Fibroblast of pulmonary artery (primary cell): ENCODE results near the gene CDC42.

ENCODE experiments used
- DNase-seq: peaks from one replicate; pipeline ENCODE4 v3.0.0-alpha.2; 2010; ENCODE audit warnings: low read depth
- H3K4me3 ChIP-seq: replicated peaks from 2 replicates; pipeline ENCODE4 v1.5.1; 2011; ENCODE audit warnings: low read depth, mild to moderate bottlenecking, control low read depth, low read length, moderate library complexity
- CTCF ChIP-seq: IDR thresholded peaks from 2 replicates; pipeline ENCODE4 v1.5.1; 2011; ENCODE audit warnings: mild to moderate bottlenecking, control low read depth, low read length, inconsistent platforms; ENCODE audit errors: missing control alignments

The CDC42 gene

DNA sequence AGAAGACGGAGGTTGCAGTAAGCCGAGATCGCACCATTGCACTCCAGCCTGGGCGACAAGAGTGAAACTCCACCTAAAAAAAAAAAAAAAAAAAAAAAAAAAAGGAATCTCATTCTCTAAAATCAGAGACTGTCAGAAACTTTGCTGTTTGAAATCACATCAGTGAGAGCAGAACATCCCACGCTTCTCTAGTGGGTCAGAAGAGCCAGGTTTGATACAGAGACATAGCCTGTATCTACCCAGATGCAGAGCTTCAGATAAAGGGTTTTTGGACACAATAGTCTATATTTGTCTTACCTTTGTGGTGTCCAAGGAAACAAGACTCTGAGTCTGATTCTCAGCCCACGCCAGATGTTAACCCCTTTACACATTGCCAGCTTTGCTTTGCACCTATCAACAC, 31.4 kb upstream of the CDC42 start:
- DNase-seq: no peak
- no peak for TF ChIP-seq CTCF

GRCh38 chr1:22024485-22025367, 27.8 kb upstream of the CDC42 start:
- H3K4me3 ChIP-seq: peak overlapping the region; percentile 99
- DNase-seq: peak; percentile 87
- no peak for TF ChIP-seq CTCF

More for the DNA sequence above, 31.4 kb upstream of the CDC42 start:
- no peak overlapping the region for H3K4me3 ChIP-seq

DNA sequence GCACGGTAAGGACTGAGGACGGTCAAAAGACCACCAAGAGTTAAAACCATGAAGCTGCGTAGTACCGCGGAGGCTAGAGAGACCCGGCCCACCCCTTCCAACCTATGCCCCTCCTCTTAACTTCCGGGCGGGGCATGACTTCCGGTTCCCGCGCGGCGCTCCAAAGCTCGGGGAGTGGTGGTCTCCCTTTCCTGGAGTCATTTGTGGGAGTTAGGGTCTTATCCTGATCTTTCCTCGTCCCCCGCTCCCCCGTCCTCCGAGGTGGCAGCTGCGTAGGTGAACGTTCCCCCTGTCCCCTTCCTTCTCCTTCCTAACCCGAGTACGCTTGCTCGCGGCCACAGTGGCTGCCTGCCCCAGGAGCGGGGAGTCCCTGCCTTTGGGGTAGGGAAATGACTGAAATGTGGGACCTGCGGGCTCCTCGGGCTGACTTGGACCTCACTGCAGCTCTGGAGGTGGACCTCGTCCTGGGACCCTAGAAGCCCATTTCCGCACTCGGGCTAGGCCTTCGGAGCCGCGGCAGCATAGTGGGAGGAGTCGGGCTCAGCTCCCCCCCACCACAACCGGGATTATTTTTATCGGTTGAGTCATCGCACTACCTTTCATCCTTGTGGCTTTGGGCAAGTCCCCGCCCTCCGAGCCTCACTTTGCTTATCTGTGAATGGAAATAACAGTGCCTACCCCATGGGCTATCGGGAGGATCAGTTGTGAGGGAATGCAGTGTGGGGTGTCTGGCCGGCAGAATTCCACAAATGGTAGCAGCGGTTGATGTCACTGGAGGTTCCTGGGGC, 26.9 kb upstream of the CDC42 start:
- peak overlapping the region; percentile 99 for H3K4me3 ChIP-seq
- peak; percentile 91 for DNase-seq
- no peak for TF ChIP-seq CTCF

DNA sequence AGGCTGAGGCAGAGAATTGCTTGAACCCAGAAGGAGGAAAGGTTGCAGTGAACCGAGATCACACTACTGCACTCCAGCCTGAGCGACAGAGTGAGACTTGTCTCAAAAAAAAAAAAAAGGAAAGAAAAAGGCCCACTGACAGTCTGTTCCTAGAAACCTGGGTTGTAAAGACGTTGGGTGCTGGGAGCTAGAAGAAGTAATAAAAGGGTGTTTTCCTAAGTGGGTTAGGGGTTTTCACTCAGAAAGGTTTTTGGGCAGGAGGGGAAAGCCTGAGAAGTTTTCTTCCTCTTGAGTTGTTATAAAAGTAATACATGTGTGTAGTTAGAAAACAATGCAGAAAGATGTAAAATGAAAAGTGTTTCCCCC, 25.6 kb upstream of the CDC42 start:
- DNase-seq: no peak
- TF ChIP-seq CTCF: no peak
- H3K4me3 ChIP-seq: no peak overlapping the region

GRCh38 chr1:22030057-22030456, 22.5 kb upstream of the CDC42 start:
- H3K4me3 ChIP-seq: no peak overlapping the region
- no peak for TF ChIP-seq CTCF
- no peak for DNase-seq

GRCh38 chr1:22030473-22030872, 22.0 kb upstream of the CDC42 start:
- no peak for DNase-seq
- TF ChIP-seq CTCF: no peak
- no peak overlapping the region for H3K4me3 ChIP-seq
